NCI-H526 (cell line): Measurements from ENCODE around the gene VASH2.

Experiments used
- DNase-seq, 2 experiments: peaks; one replicate each; lab custom pipeline; 2025; lab: John Stamatoyannopoulos, UW

Gene VASH2

DNA sequence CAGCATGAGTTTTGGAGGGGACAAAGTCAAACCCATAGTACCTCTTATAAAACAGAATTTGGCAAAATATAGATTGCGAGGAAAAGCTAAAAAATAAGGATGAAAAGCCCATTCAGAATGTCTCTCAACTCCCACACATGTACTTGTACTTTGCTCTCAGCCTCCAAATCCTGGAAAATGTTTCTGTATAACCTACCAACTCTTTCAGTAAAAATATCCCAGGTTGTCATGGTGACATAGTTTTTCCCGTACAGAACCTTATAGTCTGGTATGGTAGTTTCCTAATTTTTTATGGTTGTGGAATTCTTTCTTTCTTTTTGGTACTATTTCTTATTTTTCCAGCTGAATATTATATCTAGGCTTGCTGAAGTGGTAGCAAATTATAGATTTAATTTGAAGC lies 85.2 kb downstream of the VASH2 start:
- DNase-seq, result no peak
